Subcutaneous abdominal adipose tissue (tissue), 5 donors: ENCODE results near the gene KHDRBS1.

ENCODE experiments used
- H3K27ac ChIP-seq: one replicate; pipeline ENCODE4 v1.7.0; 2013; ENCODE audit warnings: low read depth, mild to moderate bottlenecking, inconsistent platforms, low read length, moderate library complexity
- H3K27me3 ChIP-seq, 5 donors: one replicate each; pipeline ENCODE4 v1.7.0; 2013; ENCODE audit warnings: low read length in 5 of 5, inconsistent platforms in 1 of 5; ENCODE audit not compliant: control insufficient read depth in 5 of 5, insufficient read depth in 4 of 5
- H3K36me3 ChIP-seq, 5 donors: one replicate each; pipeline ENCODE4 v1.7.0; 2013; ENCODE audit warnings: low read length in 5 of 5; ENCODE audit not compliant: control insufficient read depth in 5 of 5, insufficient read depth in 5 of 5
- H3K4me1 ChIP-seq, 5 donors: one replicate each; pipeline ENCODE4 v1.7.0; 2013; ENCODE audit warnings: low read length in 5 of 5, mild to moderate bottlenecking in 3 of 5, moderate library complexity in 1 of 5; ENCODE audit not compliant: control insufficient read depth in 5 of 5, insufficient read depth in 5 of 5
- H3K4me3 ChIP-seq, 5 donors: one replicate each; pipeline ENCODE4 v1.7.0; 2013; ENCODE audit warnings: low read length in 5 of 5, low read depth in 1 of 5
- H3K9ac ChIP-seq, 5 donors: one replicate each; pipeline ENCODE4 v1.7.0; 2013; ENCODE audit warnings: low read length in 5 of 5, mild to moderate bottlenecking in 4 of 5, moderate library complexity in 3 of 5
- H3K9me3 ChIP-seq, 5 donors: one replicate each; pipeline ENCODE4 v1.7.0; 2013; ENCODE audit warnings: low read length in 5 of 5; ENCODE audit not compliant: control insufficient read depth in 5 of 5
- donor health status: healthy.
- donor health status: healthy.
- donor health status: healthy.
- donor health status: healthy.
- donor health status: healthy.

The KHDRBS1 gene

DNA sequence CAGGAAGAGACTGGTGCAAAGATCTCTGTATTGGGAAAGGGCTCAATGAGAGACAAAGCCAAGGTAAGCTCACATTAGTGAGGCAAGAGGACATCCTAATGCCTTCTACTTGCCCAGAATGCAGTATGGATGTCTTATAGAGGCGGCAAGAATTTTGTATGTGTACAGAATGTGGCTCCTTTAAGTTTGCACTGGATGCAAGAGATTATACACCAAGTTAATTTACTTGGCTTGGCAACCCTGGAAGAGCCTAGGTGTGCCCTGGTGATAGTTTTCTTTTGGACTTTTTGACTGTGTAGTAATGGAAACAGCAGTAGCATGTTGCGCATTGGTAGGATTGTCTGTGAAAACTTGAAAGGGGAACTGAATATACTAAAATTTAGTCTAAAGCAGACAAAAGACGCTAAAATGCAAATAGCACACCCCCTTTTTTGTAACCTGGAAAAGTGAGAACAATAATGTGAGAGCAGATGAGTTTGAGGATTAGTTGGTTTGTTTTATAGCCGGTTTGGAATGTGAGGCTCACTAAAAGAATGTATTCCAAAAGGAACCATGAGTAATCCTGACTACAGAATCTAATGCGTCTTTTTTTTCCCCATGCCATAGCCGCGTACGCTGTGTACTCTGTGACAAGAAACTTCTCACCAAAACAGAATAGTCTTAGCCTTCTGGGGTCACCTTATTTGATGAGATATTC is 18.1 kb downstream of the KHDRBS1 start:
- H3K9ac ChIP-seq, result no peak overlapping the region
- no peak overlapping the region for H3K27ac ChIP-seq
- H3K4me1 ChIP-seq, result peaks cover 0 to 4% (median 0%) of the 10 kb centered on the region in 5 donors
- H3K36me3 ChIP-seq, result peaks cover 26 to 52% (median 36%) of the 10 kb centered on the region in 5 donors
- no peaks in the 10 kb centered on the region for H3K27me3 ChIP-seq
- H3K4me3 ChIP-seq, result no peak overlapping the region
- no peaks in the 10 kb centered on the region for H3K9me3 ChIP-seq

DNA sequence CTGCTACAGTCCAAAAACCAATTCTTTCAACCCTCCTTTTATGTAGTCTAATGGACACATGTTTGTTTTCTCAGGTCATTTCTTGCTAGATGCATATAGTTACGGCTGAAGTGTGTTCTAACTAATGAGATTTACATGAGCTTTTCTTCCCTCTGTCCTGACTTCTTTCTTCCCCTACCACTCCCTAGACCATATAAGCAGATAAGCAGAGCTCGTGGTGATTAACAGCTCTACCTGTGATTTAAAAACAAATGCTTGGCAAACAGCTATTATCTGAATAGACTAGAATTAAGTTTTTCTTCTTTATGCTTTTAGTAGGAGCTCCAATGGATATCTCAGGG is 18.6 kb downstream of the KHDRBS1 start:
- Histone ChIP-seq H3K4me1 (peaks cover 0 to 4% (median 0%) of the 10 kb centered on the region in 5 donors), H3K4me3 (no peak overlapping the region), H3K9me3 (no peaks in the 10 kb centered on the region), H3K9ac (no peak overlapping the region), H3K27me3 (no peaks in the 10 kb centered on the region), H3K27ac (no peak overlapping the region), H3K36me3 (peaks cover 26 to 57% (median 41%) of the 10 kb centered on the region in 5 donors)

DNA sequence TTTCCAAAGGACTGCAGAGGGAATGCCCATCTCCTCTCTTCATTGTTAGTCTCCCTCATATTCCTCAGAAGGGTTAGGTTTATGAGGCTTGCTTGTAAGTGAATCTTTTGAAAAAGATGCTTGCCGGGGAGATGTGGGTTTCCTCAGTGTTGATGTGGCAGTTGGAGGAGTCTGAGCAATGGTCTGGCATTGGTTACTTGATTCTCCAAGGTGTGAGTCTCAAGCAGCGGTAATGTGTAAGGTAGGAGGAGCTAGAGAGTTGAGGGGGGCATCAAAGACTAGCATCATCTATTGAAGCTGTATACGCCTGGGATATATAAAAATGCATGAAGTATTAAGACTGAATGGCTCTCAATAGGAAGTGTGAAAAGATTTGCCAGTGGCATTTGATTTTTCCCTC is 21.5 kb downstream of the KHDRBS1 start:
- peaks cover 46 to 86% (median 67%) of the 10 kb centered on the region in 5 donors for H3K36me3 ChIP-seq
- H3K27me3 ChIP-seq, result no peaks in the 10 kb centered on the region
- H3K27ac ChIP-seq, result no peak overlapping the region
- H3K9me3 ChIP-seq, result no peaks in the 10 kb centered on the region
- H3K4me1 ChIP-seq, result peaks cover 0 to 3% (median 0%) of the 10 kb centered on the region in 5 donors
- no peak overlapping the region for H3K9ac ChIP-seq
- H3K4me3 ChIP-seq, result no peak overlapping the region

DNA sequence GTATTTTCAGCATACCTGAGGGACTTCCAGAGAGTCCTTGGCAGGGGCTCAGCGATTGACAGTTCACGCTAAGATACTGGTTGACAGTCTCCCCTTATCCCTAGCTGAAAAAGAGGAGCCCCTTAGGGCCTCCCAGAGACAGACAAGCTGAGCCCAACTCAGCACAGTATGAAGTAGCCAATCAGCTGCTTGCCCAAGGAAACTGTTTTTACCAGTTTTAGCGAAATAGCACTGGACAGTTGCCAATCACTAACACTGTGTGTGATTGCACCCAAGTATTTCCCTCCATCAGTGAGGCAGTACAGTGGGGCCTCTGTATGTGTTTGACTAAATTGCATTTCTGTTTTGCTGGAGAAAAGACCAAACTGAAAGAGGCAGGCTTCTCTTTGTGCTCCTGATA is 27.0 kb downstream of the KHDRBS1 start:
- peaks cover 44 to 73% (median 66%) of the 10 kb centered on the region in 5 donors for H3K36me3 ChIP-seq
- H3K9ac ChIP-seq, result no peak overlapping the region
- no peak overlapping the region for H3K4me3 ChIP-seq
- no peak overlapping the region for H3K27ac ChIP-seq
- no peaks in the 10 kb centered on the region for H3K9me3 ChIP-seq
- peaks cover 0 to 10% (median 6%) of the 10 kb centered on the region in 5 donors for H3K4me1 ChIP-seq
- no peaks in the 10 kb centered on the region for H3K27me3 ChIP-seq

DNA sequence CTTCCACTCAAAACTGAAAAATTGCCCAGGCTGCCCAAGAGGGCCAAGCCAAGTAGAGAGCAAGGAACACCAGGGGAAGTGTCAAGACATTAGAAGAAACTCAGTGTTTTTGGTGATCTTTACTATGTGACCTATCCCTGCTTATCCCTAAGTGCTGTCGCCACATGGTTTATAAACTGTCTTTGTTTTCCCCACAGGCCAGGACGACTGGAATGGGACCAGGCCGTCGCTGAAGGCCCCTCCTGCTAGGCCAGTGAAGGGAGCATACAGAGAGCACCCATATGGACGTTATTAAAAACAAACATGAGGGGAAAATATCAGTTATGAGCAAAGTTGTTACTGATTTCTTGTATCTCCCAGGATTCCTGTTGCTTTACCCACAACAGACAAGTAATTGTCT is 28.7 kb downstream of the KHDRBS1 start:
- Histone ChIP-seq H3K4me3 (no peak overlapping the region), H3K36me3 (peaks cover 51 to 75% (median 53%) of the 10 kb centered on the region in 5 donors), H3K27ac (no peak overlapping the region), H3K9me3 (no peaks in the 10 kb centered on the region), H3K4me1 (peaks cover 0 to 12% (median 6%) of the 10 kb centered on the region in 5 donors), H3K9ac (no peak overlapping the region), H3K27me3 (no peaks in the 10 kb centered on the region)

DNA sequence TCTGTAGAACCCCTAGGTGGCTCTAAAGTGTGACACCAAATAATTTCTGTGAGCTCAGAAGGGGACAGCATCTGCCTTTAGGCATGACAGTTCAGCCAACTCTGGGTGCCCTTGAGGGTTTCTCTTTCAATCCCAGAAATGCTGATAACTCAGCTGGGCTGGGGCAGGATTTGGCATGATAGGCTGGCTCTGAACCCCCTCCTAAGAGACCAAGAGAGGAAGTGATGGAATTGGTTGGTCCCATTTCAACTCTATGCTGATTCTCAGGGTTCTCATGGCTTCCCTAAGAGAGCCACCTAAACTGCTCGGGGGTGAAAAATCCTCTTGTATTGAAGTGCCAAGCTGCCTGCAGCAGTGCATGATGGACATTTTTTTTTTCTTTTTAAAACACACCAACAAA is 30.6 kb downstream of the KHDRBS1 start:
- Histone ChIP-seq H3K9ac (no peak overlapping the region), H3K27me3 (no peaks in the 10 kb centered on the region), H3K36me3 (peaks cover 38 to 70% (median 49%) of the 10 kb centered on the region in 5 donors), H3K27ac (no peak overlapping the region), H3K4me3 (no peak overlapping the region), H3K9me3 (no peaks in the 10 kb centered on the region), H3K4me1 (peaks cover 0 to 12% (median 6%) of the 10 kb centered on the region in 5 donors)

DNA sequence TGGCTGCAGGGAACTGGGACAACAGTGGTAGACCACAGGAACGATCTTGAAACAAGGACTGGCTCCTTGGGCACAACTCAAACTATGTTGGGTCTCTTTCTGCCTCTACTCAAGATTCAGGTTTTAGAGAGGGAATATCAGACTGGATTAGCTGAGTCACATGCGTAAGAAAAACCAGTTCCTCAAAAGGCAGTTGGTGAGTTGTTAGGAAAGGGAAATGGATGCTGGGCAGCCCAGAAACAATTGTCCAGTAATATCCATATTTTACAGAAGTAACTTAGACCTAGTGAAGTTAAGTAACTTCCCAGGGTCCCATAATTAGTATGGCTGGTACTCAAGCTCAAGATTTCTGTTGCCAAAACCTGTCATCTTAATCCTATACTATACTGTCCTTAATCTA is 32.1 kb downstream of the KHDRBS1 start:
- H3K9ac ChIP-seq, result no peak overlapping the region
- H3K27ac ChIP-seq, result no peak overlapping the region
- H3K36me3 ChIP-seq, result peaks cover 33 to 59% (median 41%) of the 10 kb centered on the region in 5 donors
- no peaks in the 10 kb centered on the region for H3K9me3 ChIP-seq
- H3K27me3 ChIP-seq, result no peaks in the 10 kb centered on the region
- peaks cover 0 to 7% (median 3%) of the 10 kb centered on the region in 5 donors for H3K4me1 ChIP-seq
- H3K4me3 ChIP-seq, result no peak overlapping the region

DNA sequence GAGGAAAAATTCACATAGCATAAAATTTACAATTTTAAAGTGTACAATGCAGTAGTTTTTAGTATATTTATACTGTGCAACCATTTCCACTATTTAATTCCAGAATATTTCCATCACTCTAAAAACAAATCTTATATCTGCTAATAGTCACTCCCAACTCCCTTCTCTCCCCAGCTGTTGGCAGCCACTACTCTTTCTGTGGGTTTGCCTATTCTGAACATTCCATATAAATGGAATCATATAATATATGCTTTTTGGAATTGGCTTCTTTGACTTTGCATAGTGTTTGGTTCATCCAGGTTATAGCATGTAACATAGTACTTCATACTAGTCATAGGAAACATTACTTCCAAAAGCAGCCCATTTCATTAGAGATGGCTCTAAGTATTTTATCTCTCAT is 34.0 kb downstream of the KHDRBS1 start:
- peaks cover 0 to 7% (median 0%) of the 10 kb centered on the region in 5 donors for H3K4me1 ChIP-seq
- H3K4me3 ChIP-seq, result no peak overlapping the region
- H3K9ac ChIP-seq, result no peak overlapping the region
- H3K27me3 ChIP-seq, result no peaks in the 10 kb centered on the region
- H3K36me3 ChIP-seq, result peaks cover 32 to 55% (median 47%) of the 10 kb centered on the region in 5 donors
- H3K9me3 ChIP-seq, result no peaks in the 10 kb centered on the region
- no peak overlapping the region for H3K27ac ChIP-seq

DNA sequence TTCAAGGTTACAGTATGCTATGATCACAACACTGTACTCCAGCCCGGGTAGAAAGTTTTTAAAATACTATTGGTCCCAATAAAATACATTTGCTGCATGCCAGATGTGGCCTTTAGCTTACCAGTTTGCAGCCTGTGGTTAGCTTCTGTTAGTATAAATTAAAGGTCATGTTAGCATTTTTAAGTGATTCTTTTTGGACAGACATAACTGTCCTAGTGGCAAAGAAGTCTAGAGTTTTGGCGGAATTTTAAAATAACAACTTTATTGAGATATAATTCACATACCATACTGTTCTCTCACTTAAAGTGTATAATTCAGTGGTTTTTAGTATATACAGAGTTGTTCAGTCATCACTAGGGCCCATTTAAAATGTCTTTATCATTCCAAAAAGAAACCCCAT is 34.8 kb downstream of the KHDRBS1 start:
- H3K36me3 ChIP-seq, result peaks cover 35 to 61% (median 53%) of the 10 kb centered on the region in 5 donors
- H3K9me3 ChIP-seq, result no peaks in the 10 kb centered on the region
- no peak overlapping the region for H3K27ac ChIP-seq
- no peak overlapping the region for H3K9ac ChIP-seq
- peaks cover 0 to 7% (median 0%) of the 10 kb centered on the region in 5 donors for H3K4me1 ChIP-seq
- no peak overlapping the region for H3K4me3 ChIP-seq
- H3K27me3 ChIP-seq, result no peaks in the 10 kb centered on the region

DNA sequence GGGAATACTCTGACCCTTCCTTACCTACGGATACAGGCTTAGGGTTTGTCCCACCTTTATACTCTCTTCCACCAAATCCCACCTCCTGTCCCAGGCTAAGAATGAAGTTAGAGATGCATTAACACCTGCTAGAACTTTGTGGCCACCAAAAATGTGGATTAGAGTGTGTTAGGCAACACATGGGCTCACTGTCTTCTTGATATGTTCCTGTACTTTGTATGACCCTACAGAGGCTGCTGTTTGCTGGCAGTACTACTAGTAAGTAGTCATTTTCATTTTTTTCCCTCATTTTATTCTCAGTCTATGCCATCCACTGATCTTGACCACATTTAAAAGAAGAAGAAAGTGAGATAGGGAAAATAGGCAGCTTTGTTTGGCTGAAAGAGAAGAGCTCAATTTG is 38.0 kb downstream of the KHDRBS1 start:
- Histone ChIP-seq H3K36me3 (peaks cover 31 to 76% (median 66%) of the 10 kb centered on the region in 5 donors), H3K27ac (no peak overlapping the region), H3K27me3 (no peaks in the 10 kb centered on the region)

More for the DNA sequence above, 38.0 kb downstream of the KHDRBS1 start:
- Histone ChIP-seq H3K9ac (no peak overlapping the region), H3K9me3 (no peaks in the 10 kb centered on the region), H3K4me3 (no peak overlapping the region), H3K4me1 (no peaks in the 10 kb centered on the region)
